Tibial artery (tissue), 4 donors: Measurements from ENCODE around the gene KANSL1L.

Source experiments
- DNase-seq, 2 donors: peaks; one replicate each; pipeline ENCODE4 v3.0.0-alpha.2; 2019
- H3K27ac ChIP-seq, 2 donors: fragments of 200-600 bp; sonication (generic) in 1 of 2; 1 replicate in 1 of 2; 2 replicates in 1 of 2; pipeline ENCODE4 v1.5.1; 2018 to 2019; ENCODE audit warnings: mild to moderate bottlenecking in 1 of 2
- H3K27me3 ChIP-seq, 2 donors: fragments of 200-600 bp; sonication (generic) in 1 of 2; one replicate each; pipeline versions ENCODE4 v1.5.1 to v1.6.0; 2016 to 2019
- H3K36me3 ChIP-seq, 3 donors: fragments of 200-600 bp; sonication (generic) in 2 of 3; one replicate each; pipeline ENCODE4 v1.5.1; 2016 to 2019; ENCODE audit warnings: mild to moderate bottlenecking in 2 of 3
- H3K4me1 ChIP-seq, 4 donors: fragments of 200-600 bp; sonication (generic) in 2 of 4; 1 replicate in 3 of 4; 2 replicates in 1 of 4; pipeline ENCODE4 v1.5.1; 2016 to 2019
- H3K4me3 ChIP-seq, 2 donors: fragments of 200-600 bp; sonication (generic) in 1 of 2; 1 replicate in 1 of 2; 2 replicates in 1 of 2; pipeline ENCODE4 v1.5.1; 2018 to 2019; ENCODE audit warnings: mild to moderate bottlenecking in 2 of 2
- H3K9me3 ChIP-seq, 3 donors: fragments of 200-600 bp; sonication (generic) in 1 of 3; one replicate each; pipeline ENCODE4 v1.5.1; 2016 to 2019
- intact Hi-C: fragments of 100-400 bp; cut with DNase I; formaldehyde crosslinking; loops from one replicate; pipeline ENCODE4 v1.15.0; 2023; ENCODE audit warnings: low total_unique reads
- TF ChIP-seq, protein P1 (sequence below), 2 experiments: fragments of 200-600 bp in 1 of 2; fragments of 450-650 bp in 1 of 2; IDR thresholded peaks; one replicate each; pipeline ENCODE4 v1.5.1; 2017 to 2019; ENCODE audit warnings: antibody characterized with exemption in 2 of 2, mild to moderate bottlenecking in 1 of 2, moderate library complexity in 1 of 2

KANSL1L gene

DNA sequence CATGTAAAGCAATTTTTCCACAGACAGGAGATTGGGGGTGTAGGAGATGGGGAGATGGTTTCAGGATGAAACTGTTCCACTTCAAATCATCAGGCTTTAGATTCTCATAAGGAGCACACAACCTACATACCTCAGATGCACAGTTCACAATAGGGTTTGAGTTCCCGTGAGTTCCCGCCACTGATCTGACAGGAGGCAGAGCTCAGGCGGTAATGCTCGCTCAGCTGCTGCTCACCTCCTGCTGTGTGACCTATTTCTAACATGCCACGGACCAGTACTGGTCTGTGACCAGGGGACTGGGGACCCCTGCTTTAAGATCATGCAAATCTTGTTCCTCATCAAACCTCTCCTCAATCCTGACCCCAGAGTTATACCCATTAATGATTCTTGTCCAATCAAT lies 98.7 kb downstream of the KANSL1L start:
- Histone ChIP-seq H3K4me3 (no peak overlapping the region), H3K36me3 (peaks cover 0 to 13% (median 4%) of the 10 kb centered on the region in 3 donors), H3K9me3 (no peaks in the 10 kb centered on the region), H3K27me3 (no peaks in the 10 kb centered on the region), H3K4me1 (peaks cover 0 to 3% (median 0%) of the 10 kb centered on the region in 4 donors), H3K27ac (no peak overlapping the region)
- no peak for DNase-seq
- intact Hi-C loops: no loop called here
- TF ChIP-seq, protein P1, sequence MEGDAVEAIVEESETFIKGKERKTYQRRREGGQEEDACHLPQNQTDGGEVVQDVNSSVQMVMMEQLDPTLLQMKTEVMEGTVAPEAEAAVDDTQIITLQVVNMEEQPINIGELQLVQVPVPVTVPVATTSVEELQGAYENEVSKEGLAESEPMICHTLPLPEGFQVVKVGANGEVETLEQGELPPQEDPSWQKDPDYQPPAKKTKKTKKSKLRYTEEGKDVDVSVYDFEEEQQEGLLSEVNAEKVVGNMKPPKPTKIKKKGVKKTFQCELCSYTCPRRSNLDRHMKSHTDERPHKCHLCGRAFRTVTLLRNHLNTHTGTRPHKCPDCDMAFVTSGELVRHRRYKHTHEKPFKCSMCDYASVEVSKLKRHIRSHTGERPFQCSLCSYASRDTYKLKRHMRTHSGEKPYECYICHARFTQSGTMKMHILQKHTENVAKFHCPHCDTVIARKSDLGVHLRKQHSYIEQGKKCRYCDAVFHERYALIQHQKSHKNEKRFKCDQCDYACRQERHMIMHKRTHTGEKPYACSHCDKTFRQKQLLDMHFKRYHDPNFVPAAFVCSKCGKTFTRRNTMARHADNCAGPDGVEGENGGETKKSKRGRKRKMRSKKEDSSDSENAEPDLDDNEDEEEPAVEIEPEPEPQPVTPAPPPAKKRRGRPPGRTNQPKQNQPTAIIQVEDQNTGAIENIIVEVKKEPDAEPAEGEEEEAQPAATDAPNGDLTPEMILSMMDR (IDR thresholded peaks at IDR 0.05): no peak

DNA sequence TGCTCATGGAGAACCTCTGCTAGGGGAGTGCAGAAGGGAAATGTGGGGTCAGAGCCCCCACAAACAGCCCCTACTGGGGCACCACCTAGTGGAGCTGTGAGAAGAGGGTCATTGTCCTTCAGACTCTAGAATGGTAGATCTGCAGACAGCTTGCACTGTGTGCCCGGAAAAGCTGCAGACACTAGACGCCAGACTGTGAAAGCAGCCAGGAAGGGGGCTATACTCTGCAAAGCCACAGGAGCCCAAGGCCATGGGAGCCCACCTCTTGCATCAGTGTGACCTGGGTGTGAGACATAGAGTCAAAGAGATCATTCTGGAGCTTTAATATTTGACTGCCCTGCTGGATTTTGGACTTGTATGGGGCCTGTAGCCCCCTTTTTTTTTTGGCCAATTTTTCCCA lies 107.9 kb downstream of the KANSL1L start:
- H3K36me3 ChIP-seq: peaks cover 25 to 46% (median 25%) of the 10 kb centered on the region in 3 donors
- TF ChIP-seq, protein P1 (IDR thresholded peaks at IDR 0.05): no peak
- H3K4me1 ChIP-seq: no peaks in the 10 kb centered on the region
- no peaks in the 10 kb centered on the region for H3K27me3 ChIP-seq
- no peak overlapping the region for H3K4me3 ChIP-seq
- no peaks in the 10 kb centered on the region for H3K9me3 ChIP-seq
- no peak for DNase-seq
- intact Hi-C loops: no loop called here
- H3K27ac ChIP-seq: no peak overlapping the region

DNA sequence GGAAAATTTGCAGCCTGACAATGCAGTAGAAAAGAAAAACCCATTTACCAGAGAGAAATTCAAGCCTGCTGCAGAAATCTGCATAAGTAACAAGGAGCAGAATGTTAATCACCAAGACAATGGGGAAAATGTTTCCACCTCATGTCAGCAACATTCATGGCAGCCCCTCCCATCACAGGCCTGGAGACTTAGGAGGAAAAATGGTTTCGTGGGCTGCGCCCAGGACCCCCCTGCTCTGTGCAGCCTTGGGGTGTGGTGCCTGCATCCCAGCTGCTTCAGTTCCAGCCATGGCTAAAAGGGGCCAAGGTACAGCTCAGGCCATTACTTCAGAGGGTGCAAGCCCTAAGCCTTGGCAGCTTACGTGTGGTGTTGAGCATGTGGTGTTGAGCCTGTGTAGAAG lies 115.4 kb downstream of the KANSL1L start:
- Histone ChIP-seq H3K9me3 (peaks cover 0 to 6% (median 5%) of the 10 kb centered on the region in 3 donors), H3K36me3 (peaks cover 45 to 53% (median 51%) of the 10 kb centered on the region in 3 donors), H3K27me3 (no peaks in the 10 kb centered on the region), H3K4me3 (no peak overlapping the region), H3K27ac (no peak overlapping the region), H3K4me1 (no peaks in the 10 kb centered on the region)
- TF ChIP-seq, protein P1 (IDR thresholded peaks at IDR 0.05): no peak
- intact Hi-C loops: no loop called here
- no peak for DNase-seq

DNA sequence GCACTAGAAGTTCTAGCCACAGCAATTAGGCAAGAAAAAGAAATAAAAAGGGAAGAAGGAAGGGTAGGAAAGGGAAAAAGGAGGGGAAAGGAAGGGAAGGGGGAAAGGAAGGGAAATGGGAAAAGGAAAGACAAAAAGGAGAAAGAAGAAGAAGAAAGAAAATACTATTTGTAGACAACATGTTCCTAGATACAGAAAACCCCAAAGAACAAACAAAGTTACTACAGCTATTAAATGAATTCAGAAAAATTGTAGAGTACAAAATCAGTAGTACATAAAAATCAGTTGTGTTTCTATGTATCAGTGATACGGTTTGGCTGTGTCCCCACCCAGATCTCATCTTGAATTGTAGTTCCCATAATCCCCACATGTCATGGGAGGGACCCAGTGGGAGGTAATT lies 116.5 kb downstream of the KANSL1L start:
- H3K36me3 ChIP-seq: peaks cover 45 to 53% (median 46%) of the 10 kb centered on the region in 3 donors
- no peak overlapping the region for H3K4me3 ChIP-seq
- peaks cover 0 to 6% (median 5%) of the 10 kb centered on the region in 3 donors for H3K9me3 ChIP-seq
- no peaks in the 10 kb centered on the region for H3K4me1 ChIP-seq
- no peaks in the 10 kb centered on the region for H3K27me3 ChIP-seq
- TF ChIP-seq, protein P1 (IDR thresholded peaks at IDR 0.05): no peak
- intact Hi-C loops: no loop called here
- no peak overlapping the region for H3K27ac ChIP-seq
- no peak for DNase-seq

DNA sequence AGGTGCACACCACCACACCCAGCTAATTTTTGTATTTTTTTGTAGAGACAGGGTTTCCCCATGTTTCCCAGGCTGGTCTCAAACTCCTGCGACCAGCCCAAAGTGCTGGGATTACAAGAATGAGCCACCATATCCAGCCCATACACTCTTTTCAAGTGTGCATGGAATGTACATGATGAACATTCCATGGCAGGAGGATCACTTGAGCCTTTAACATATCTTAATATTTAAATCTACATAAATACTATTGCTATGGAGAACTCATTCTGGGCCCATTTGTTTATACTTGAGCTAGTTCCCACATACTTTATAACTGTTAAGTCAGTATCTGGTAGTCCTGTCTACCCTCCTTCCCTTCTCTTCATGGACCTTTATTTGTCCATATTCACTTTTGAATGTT lies 120.3 kb downstream of the KANSL1L start:
- no peak overlapping the region for H3K4me3 ChIP-seq
- no peak overlapping the region for H3K27ac ChIP-seq
- no peaks in the 10 kb centered on the region for H3K27me3 ChIP-seq
- H3K4me1 ChIP-seq: no peaks in the 10 kb centered on the region
- TF ChIP-seq, protein P1 (IDR thresholded peaks at IDR 0.05): no peak
- intact Hi-C loops: no loop called here
- H3K36me3 ChIP-seq: peaks cover 31 to 49% (median 37%) of the 10 kb centered on the region in 3 donors
- H3K9me3 ChIP-seq: peaks cover 0 to 13% (median 5%) of the 10 kb centered on the region in 3 donors
- DNase-seq: no peak

DNA sequence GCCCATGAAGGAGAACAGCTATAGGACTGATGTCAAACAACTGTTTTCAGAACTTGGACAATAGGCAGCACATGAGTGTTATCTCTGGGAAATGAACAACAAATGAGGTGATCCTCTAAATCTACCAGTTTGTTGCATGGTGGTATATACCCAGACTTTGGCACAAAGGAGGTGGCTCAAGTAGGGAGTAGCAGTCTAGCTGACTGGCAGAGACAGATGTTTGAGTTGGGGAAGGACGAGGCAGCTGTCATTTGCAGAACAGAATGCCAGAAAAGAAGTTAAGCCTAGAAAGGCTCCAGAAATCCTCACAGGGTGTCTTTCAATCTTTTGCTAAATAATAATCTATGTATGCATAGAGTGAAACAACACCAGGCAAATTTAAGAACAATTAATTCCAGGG lies 121.4 kb downstream of the KANSL1L start:
- intact Hi-C loops: no loop called here
- Histone ChIP-seq H3K27me3 (no peaks in the 10 kb centered on the region), H3K4me3 (no peak overlapping the region), H3K27ac (no peak overlapping the region), H3K4me1 (no peaks in the 10 kb centered on the region), H3K36me3 (peaks cover 22 to 39% (median 27%) of the 10 kb centered on the region in 3 donors), H3K9me3 (peaks cover 0 to 8% (median 2%) of the 10 kb centered on the region in 3 donors)
- TF ChIP-seq, protein P1 (IDR thresholded peaks at IDR 0.05): no peak
- DNase-seq: no peak
